ENCODE measurements around the gene CENPB. TPM values are rescaled to one million over a fixed set of nuclear protein-coding genes. Genes with fewer than 3 reads are reported as not detected.

The CENPB gene
- total RNA-seq, 1 experiment from 2014 or later, result 84.3 TPM

- Mint-ChIP-seq H3K9me3 (ENCODE audit: unreplicated experiment) (no peaks in the 10 kb centered on the region), H3K36me3 (ENCODE audit: insufficient read depth, unreplicated experiment) (peaks cover 15% of the 10 kb centered on the region), H3K27me3 (ENCODE audit: insufficient read depth, unreplicated experiment) (no peaks in the 10 kb centered on the region), H3K4me3 (ENCODE audit: unreplicated experiment) (no peak overlapping the region), H3K27ac (ENCODE audit: unreplicated experiment) (no peak overlapping the region), H3K4me1 (ENCODE audit: low read depth, unreplicated experiment) (no peaks in the 10 kb centered on the region)
- Histone ChIP-seq H3K36me3 (ENCODE audit: control insufficient read depth, insufficient read depth, low read length) (0 out of 2 replicates have a peak, but pooled peaks cover 1% of the 10 kb centered on the region), H3K27me3 (replicated peaks; ENCODE audit: control insufficient read depth, insufficient read depth, low read length) (no peaks in the 10 kb centered on the region), H3K9me3 (no peaks in the 10 kb centered on the region), H3K4me1 (no peaks in the 10 kb centered on the region), H3K4me3 (ENCODE audit: low read depth, low read length) (no peak overlapping the region)
- ChIA-PET CTCF (no interaction called here), POLR2A (no interaction called here)
- DNase-seq, result no peak
- intact Hi-C loops (cut with micrococcal nuclease; ENCODE audit: unreplicated experiment), result no loop called here
- BruUV-seq (replicated peaks), result no TSS peak
- no peak for TF ChIP-seq CTCF (IDR thresholded peaks at IDR 0.05; ENCODE audit: insufficient read depth in 1 of 2, low read depth in 1 of 2, low read length in 1 of 2, severe bottlenecking in 1 of 2, unreplicated experiment in 1 of 2)
Observed at GRCh38 chr20:3758566-3758965, 28.0 kb downstream of the CENPB start.

GRCh38 chr20:3757268-3757667 is 29.3 kb downstream of the CENPB start:
- no peak for DNase-seq
- intact Hi-C loops (cut with micrococcal nuclease; ENCODE audit: unreplicated experiment), result no loop called here
- TF ChIP-seq CTCF (IDR thresholded peaks at IDR 0.05; ENCODE audit: insufficient read depth in 1 of 2, low read depth in 1 of 2, low read length in 1 of 2, severe bottlenecking in 1 of 2, unreplicated experiment in 1 of 2), result no peak
- peaks cover 20% of the 10 kb centered on the region for H3K36me3 Mint-ChIP-seq (ENCODE audit: insufficient read depth, unreplicated experiment)
- Histone ChIP-seq H3K4me1 (no peaks in the 10 kb centered on the region), H3K9me3 (no peaks in the 10 kb centered on the region), H3K4me3 (ENCODE audit: low read depth, low read length) (no peak overlapping the region), H3K27me3 (replicated peaks; ENCODE audit: control insufficient read depth, insufficient read depth, low read length) (no peaks in the 10 kb centered on the region), H3K36me3 (ENCODE audit: control insufficient read depth, insufficient read depth, low read length) (0 out of 2 replicates have a peak, but pooled peaks cover 1% of the 10 kb centered on the region)
- ChIA-PET CTCF (interaction anchor here (0.8 to 1.5 kb wide), 4 partner anchors 8 to 63 kb away, joined by 3 to 9 read pairs (median 4); partner anchors contain the start of genes ADISSP and AP5S1), POLR2A (no interaction called here)
- H3K27ac Mint-ChIP-seq (ENCODE audit: unreplicated experiment), result no peak overlapping the region
- no peaks in the 10 kb centered on the region for H3K9me3 Mint-ChIP-seq (ENCODE audit: unreplicated experiment)
- no peaks in the 10 kb centered on the region for H3K27me3 Mint-ChIP-seq (ENCODE audit: insufficient read depth, unreplicated experiment)
- no TSS peak for BruUV-seq (replicated peaks)
- no peak overlapping the region for H3K4me3 Mint-ChIP-seq (ENCODE audit: unreplicated experiment)
- no peaks in the 10 kb centered on the region for H3K4me1 Mint-ChIP-seq (ENCODE audit: low read depth, unreplicated experiment)

- Mint-ChIP-seq H3K27ac (ENCODE audit: unreplicated experiment) (no peak overlapping the region), H3K27me3 (ENCODE audit: insufficient read depth, unreplicated experiment) (no peaks in the 10 kb centered on the region), H3K4me1 (ENCODE audit: low read depth, unreplicated experiment) (no peaks in the 10 kb centered on the region), H3K9me3 (ENCODE audit: unreplicated experiment) (no peaks in the 10 kb centered on the region), H3K4me3 (ENCODE audit: unreplicated experiment) (no peak overlapping the region), H3K36me3 (ENCODE audit: insufficient read depth, unreplicated experiment) (peaks cover 24% of the 10 kb centered on the region)
- no peak overlapping the region for H3K4me3 ChIP-seq (ENCODE audit: low read depth, low read length)
- intact Hi-C loops (cut with micrococcal nuclease; ENCODE audit: unreplicated experiment), result no loop called here
- H3K9me3 ChIP-seq, result no peaks in the 10 kb centered on the region
- DNase-seq, result no peak
- BruUV-seq (replicated peaks), result no TSS peak
- POLR2A ChIA-PET, result interaction anchor here (0.5 kb wide), 1 partner anchor 919 kb away, joined by 3 read pairs; no protein-coding TSS in a partner anchor
- no peak for TF ChIP-seq CTCF (IDR thresholded peaks at IDR 0.05; ENCODE audit: insufficient read depth in 1 of 2, low read depth in 1 of 2, low read length in 1 of 2, severe bottlenecking in 1 of 2, unreplicated experiment in 1 of 2)
- CTCF ChIA-PET, result interaction anchor here (1.2 kb wide), 1 partner anchor 13 kb away, joined by 3 read pairs; no protein-coding TSS in a partner anchor
- no peaks in the 10 kb centered on the region for H3K4me1 ChIP-seq
- no peaks in the 10 kb centered on the region for H3K27me3 ChIP-seq (replicated peaks; ENCODE audit: control insufficient read depth, insufficient read depth, low read length)
- 0 out of 2 replicates have a peak, but pooled peaks cover 1% of the 10 kb centered on the region for H3K36me3 ChIP-seq (ENCODE audit: control insufficient read depth, insufficient read depth, low read length)
Observed at GRCh38 chr20:3755814-3756480, 30.6 kb downstream of the CENPB start.
